Brain microvascular endothelial cell (primary cell): Measurements from ENCODE around the gene POU6F2.
A peak's percentile ranks its signal among the peaks of the same experiment; 100 is the strongest.

ENCODE experiments used
- DNase-seq: peaks from one replicate; pipeline ENCODE4 v3.0.0-alpha.2; 2020
- H3K27ac ChIP-seq: fragments of 250-450 bp; sonication (Bioruptor Pico); 2 replicates; pipeline ENCODE4 v1.5.1; 2020; ENCODE audit warnings: mild to moderate bottlenecking, moderate library complexity
- H3K27me3 ChIP-seq: fragments of 250-450 bp; sonication (Bioruptor Pico); replicated peaks from 2 replicates; pipeline ENCODE4 v1.5.1; 2020; ENCODE audit warnings: mild to moderate bottlenecking
- H3K36me3 ChIP-seq: fragments of 250-450 bp; sonication (Bioruptor Pico); replicated peaks from 2 replicates; pipeline ENCODE4 v1.5.1; 2020; ENCODE audit warnings: mild to moderate bottlenecking
- H3K4me3 ChIP-seq: 2 replicates; pipeline ENCODE4 v1.5.1; 2011; ENCODE audit warnings: low read depth, mild to moderate bottlenecking, control low read depth, low read length, moderate library complexity
- CTCF ChIP-seq: IDR thresholded peaks from 2 replicates; pipeline ENCODE4 v1.5.1; 2011; ENCODE audit warnings: low read depth, mild to moderate bottlenecking, moderate library complexity, low read length, control low read depth, inconsistent platforms; ENCODE audit errors: missing control alignments
- in situ Hi-C: cut with HindIII; loops from 2 replicates; pipeline ENCODE4 v1.10.0; 2017; ENCODE audit warnings: low sequenced_read_pairs, low pct_ligation_motif_present

Gene POU6F2

DNA sequence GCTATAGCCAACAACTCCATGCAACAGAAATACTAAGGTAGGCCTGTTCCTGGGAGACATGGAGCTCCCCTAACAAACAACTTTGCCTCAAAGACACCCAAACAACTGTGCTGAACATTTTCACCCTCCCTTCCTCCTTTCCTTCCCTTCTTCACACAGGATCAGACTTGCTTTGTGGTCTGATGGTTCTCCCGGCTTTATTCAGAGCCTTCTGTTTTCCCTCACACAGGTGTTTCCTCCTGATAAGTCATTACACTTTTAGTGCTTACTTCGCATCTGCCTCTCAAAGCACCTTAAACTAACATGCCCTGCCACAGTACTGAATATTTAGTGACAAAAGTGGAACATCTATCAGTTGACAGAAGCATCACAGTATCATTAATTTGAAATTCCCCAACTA, 532.2 kb downstream of the POU6F2 start:
- Histone ChIP-seq H3K36me3 (no peaks in the 10 kb centered on the region), H3K27ac (no peak overlapping the region), H3K4me3 (no peak overlapping the region), H3K27me3 (no peaks in the 10 kb centered on the region)
- TF ChIP-seq CTCF: no peak
- in situ Hi-C loops: no loop called here
- no peak for DNase-seq

- no peaks in the 10 kb centered on the region for H3K36me3 ChIP-seq
- in situ Hi-C loops: no loop called here
- no peaks in the 10 kb centered on the region for H3K27me3 ChIP-seq
- no peak overlapping the region for H3K4me3 ChIP-seq
- DNase-seq: peak; percentile 51
- no peak overlapping the region for H3K27ac ChIP-seq
- TF ChIP-seq CTCF: no peak
These were observed 533.2 kb downstream of the POU6F2 start for GRCh38 chr7:39510864-39511354.

DNA sequence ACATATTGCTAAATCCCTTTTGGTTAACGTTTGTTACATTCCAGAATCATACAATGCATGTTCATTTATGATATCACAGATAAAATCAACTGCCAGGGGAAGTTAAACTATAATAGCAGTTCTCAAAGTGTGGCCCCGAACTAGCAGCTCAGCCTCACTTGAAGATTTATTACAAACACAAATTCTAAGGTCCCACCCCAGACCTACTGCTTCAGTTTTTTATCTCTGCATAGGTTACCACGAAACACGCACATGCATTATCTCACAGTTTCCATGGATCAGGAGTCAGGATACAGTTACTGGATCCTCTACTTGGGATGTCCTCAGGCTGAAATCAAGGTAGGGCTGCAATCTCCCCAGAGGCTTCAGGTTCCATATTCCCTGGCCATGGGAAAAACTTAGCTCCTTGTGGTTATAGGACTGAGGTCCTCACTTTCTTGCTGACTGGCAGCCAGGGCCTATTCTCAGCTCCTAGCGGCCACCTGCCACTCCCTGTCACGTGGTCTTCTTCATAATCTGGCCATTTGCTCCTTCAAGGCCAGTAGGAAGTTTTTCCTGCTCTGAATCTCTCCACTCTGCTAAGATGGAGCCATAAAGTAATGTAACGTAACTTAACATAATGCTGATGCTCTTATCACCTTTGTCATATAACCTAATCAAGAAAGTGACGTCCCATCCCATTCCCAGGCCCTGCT, 538.0 kb downstream of the POU6F2 start:
- Histone ChIP-seq H3K4me3 (no peak overlapping the region), H3K27ac (no peak overlapping the region), H3K27me3 (no peaks in the 10 kb centered on the region), H3K36me3 (no peaks in the 10 kb centered on the region)
- in situ Hi-C loops: no loop called here
- DNase-seq: no peak
- TF ChIP-seq CTCF: no peak

GRCh38 chr7:39516498-39516897, 538.8 kb downstream of the POU6F2 start:
- H3K27ac ChIP-seq: no peak overlapping the region
- in situ Hi-C loops: no loop called here
- H3K27me3 ChIP-seq: no peaks in the 10 kb centered on the region
- no peak for DNase-seq
- no peak overlapping the region for H3K4me3 ChIP-seq
- H3K36me3 ChIP-seq: no peaks in the 10 kb centered on the region
- no peak for TF ChIP-seq CTCF

DNA sequence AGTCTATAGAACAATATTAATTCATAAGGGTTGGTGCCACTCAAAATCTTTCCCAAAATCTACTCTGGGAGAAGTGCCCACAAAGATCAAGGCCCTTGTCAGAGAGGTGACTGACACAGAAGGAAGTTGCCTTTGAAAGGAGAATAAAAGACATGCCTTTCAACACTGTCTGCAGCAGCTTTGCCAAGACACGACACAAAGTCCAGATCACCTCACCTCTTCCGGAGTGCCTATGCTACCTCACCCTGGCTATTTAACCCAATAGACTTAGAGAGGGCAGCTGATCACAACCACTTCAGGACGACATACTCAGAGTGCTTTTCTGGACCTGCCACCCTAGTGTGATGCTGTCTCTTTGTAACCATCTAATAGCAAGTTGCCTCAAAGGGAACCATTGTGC, 539.5 kb downstream of the POU6F2 start:
- Histone ChIP-seq H3K27ac (no peak overlapping the region), H3K36me3 (no peaks in the 10 kb centered on the region), H3K27me3 (no peaks in the 10 kb centered on the region), H3K4me3 (no peak overlapping the region)
- in situ Hi-C loops: no loop called here
- no peak for TF ChIP-seq CTCF
- DNase-seq: no peak
